Brain microvascular endothelial cell (primary cell): ENCODE measurements around the gene RNU6-1.

Experiments
- DNase-seq: peaks from one replicate; pipeline ENCODE4 v3.0.0-alpha.2; 2020
- H3K27ac ChIP-seq: fragments of 250-450 bp; sonication (Bioruptor Pico); 2 replicates; pipeline ENCODE4 v1.5.1; 2020; ENCODE audit warnings: mild to moderate bottlenecking, moderate library complexity
- H3K27me3 ChIP-seq: fragments of 250-450 bp; sonication (Bioruptor Pico); replicated peaks from 2 replicates; pipeline ENCODE4 v1.5.1; 2020; ENCODE audit warnings: mild to moderate bottlenecking
- H3K36me3 ChIP-seq: fragments of 250-450 bp; sonication (Bioruptor Pico); replicated peaks from 2 replicates; pipeline ENCODE4 v1.5.1; 2020; ENCODE audit warnings: mild to moderate bottlenecking
- H3K4me3 ChIP-seq: 2 replicates; pipeline ENCODE4 v1.5.1; 2011; ENCODE audit warnings: low read depth, mild to moderate bottlenecking, control low read depth, low read length, moderate library complexity
- CTCF ChIP-seq: IDR thresholded peaks from 2 replicates; pipeline ENCODE4 v1.5.1; 2011; ENCODE audit warnings: low read depth, mild to moderate bottlenecking, moderate library complexity, low read length, control low read depth, inconsistent platforms; ENCODE audit errors: missing control alignments
- in situ Hi-C: cut with HindIII; loops from 2 replicates; pipeline ENCODE4 v1.10.0; 2017; ENCODE audit warnings: low sequenced_read_pairs, low pct_ligation_motif_present

Gene RNU6-1

GRCh38 chr15:67838789-67839332 lies 984 bp downstream of the RNU6-1 start:
- Histone ChIP-seq H3K4me3 (peak overlapping the region; percentile 42), H3K27ac (no peak overlapping the region), H3K36me3 (no peaks in the 10 kb centered on the region), H3K27me3 (peaks cover 23% of the 10 kb centered on the region)
- in situ Hi-C loops, result no loop called here
- DNase-seq, result no peak
- no peak for TF ChIP-seq CTCF

GRCh38 chr15:67836955-67837354 lies 2.9 kb downstream of the RNU6-1 start:
- in situ Hi-C loops, result no loop called here

GRCh38 chr15:67836477-67836876 lies 3.4 kb downstream of the RNU6-1 start:
- H3K36me3 ChIP-seq, result no peaks in the 10 kb centered on the region
- in situ Hi-C loops, result no loop called here
- TF ChIP-seq CTCF, result peak; percentile 76
- DNase-seq, result no peak
- H3K4me3 ChIP-seq, result no peak overlapping the region
- H3K27ac ChIP-seq, result no peak overlapping the region
- peaks cover 45% of the 10 kb centered on the region for H3K27me3 ChIP-seq

More at GRCh38 chr15:67836955-67837354, 2.9 kb downstream of the RNU6-1 start:
- no peak for TF ChIP-seq CTCF
- DNase-seq, result no peak
- Histone ChIP-seq H3K27ac (no peak overlapping the region), H3K4me3 (no peak overlapping the region), H3K36me3 (no peaks in the 10 kb centered on the region), H3K27me3 (peaks cover 42% of the 10 kb centered on the region)

- H3K4me3 ChIP-seq, result peak overlapping the region; percentile 42
- no peak overlapping the region for H3K27ac ChIP-seq
- peaks cover 49% of the 10 kb centered on the region for H3K27me3 ChIP-seq
- no peaks in the 10 kb centered on the region for H3K36me3 ChIP-seq
- no peak for DNase-seq
- in situ Hi-C loops, result no loop called here
- TF ChIP-seq CTCF, result no peak
Measured at GRCh38 chr15:67836134-67836455, 3.8 kb downstream of the RNU6-1 start.

- Histone ChIP-seq H3K4me3 (peak overlapping the region; percentile 42), H3K27ac (no peak overlapping the region), H3K27me3 (peaks cover 55% of the 10 kb centered on the region), H3K36me3 (no peaks in the 10 kb centered on the region)
- no peak for TF ChIP-seq CTCF
- in situ Hi-C loops, result no loop called here
- DNase-seq, result no peak
Measured at GRCh38 chr15:67835297-67836133, 4.3 kb downstream of the RNU6-1 start.
